PC-3 (cell line): ENCODE data around the gene DDX5.

Experiments used
- EZH2 ChIP-seq: fragments of 300-600 bp; sonication (generic); IDR thresholded peaks from one replicate; pipeline ENCODE4 v1.6.1; 2017; ENCODE audit warnings: antibody characterized with exemption, mild to moderate bottlenecking, low read length; ENCODE audit not compliant: unreplicated experiment
- TF ChIP-seq, protein P1 (sequence below): fragments of 300-600 bp; sonication (generic); conservative IDR thresholded peaks from 2 replicates; pipeline ENCODE4 v1.5.1; 2017; ENCODE audit warnings: antibody characterized with exemption, low read depth, mild to moderate bottlenecking, low read length

DNA sequence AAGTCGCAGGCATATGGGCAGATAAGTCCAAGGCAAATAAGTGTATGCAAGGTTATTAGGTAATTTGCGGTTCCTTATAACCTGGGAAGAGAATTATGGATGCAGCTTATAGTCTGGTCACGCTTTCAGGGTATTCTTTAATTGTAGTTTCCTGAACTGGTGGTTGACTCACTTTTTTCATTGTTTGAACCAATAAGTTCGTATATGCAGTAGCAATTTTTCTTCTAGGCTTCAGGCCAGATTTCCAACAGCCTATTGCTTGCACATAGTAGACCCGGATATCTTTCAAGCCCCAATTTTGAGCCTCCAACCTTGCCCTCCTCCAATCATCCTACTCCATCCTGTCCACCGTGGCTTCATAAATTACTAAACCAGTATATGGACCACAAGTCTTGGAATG lies 13.5 kb upstream of the DDX5 start:
- TF ChIP-seq, protein P1, sequence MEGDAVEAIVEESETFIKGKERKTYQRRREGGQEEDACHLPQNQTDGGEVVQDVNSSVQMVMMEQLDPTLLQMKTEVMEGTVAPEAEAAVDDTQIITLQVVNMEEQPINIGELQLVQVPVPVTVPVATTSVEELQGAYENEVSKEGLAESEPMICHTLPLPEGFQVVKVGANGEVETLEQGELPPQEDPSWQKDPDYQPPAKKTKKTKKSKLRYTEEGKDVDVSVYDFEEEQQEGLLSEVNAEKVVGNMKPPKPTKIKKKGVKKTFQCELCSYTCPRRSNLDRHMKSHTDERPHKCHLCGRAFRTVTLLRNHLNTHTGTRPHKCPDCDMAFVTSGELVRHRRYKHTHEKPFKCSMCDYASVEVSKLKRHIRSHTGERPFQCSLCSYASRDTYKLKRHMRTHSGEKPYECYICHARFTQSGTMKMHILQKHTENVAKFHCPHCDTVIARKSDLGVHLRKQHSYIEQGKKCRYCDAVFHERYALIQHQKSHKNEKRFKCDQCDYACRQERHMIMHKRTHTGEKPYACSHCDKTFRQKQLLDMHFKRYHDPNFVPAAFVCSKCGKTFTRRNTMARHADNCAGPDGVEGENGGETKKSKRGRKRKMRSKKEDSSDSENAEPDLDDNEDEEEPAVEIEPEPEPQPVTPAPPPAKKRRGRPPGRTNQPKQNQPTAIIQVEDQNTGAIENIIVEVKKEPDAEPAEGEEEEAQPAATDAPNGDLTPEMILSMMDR = no peak
- no peak for TF ChIP-seq EZH2
